Muscle layer of colon (tissue), 2 donors: ENCODE data around the gene CD109.
"Not testable (repeated sequence)": the region's sequence is repeated elsewhere in the genome, so short reads cannot be mapped to it uniquely, and the experiment has no call there.

ENCODE experiments used
- H3K27ac ChIP-seq: one replicate; pipeline ENCODE4 v1.7.0; 2013; ENCODE audit warnings: low read depth, mild to moderate bottlenecking, low read length, moderate library complexity
- H3K27me3 ChIP-seq, 2 donors: one replicate each; pipeline ENCODE4 v1.7.0; 2013; ENCODE audit warnings: low read length in 2 of 2, mild to moderate bottlenecking in 2 of 2; ENCODE audit not compliant: insufficient read depth in 2 of 2, control insufficient read depth in 1 of 2
- H3K36me3 ChIP-seq: one replicate; pipeline ENCODE4 v1.7.0; 2013; ENCODE audit warnings: mild to moderate bottlenecking, low read length; ENCODE audit not compliant: insufficient read depth
- H3K4me1 ChIP-seq: one replicate; pipeline ENCODE4 v1.7.0; 2013; ENCODE audit warnings: mild to moderate bottlenecking, low read length; ENCODE audit not compliant: insufficient read depth
- H3K4me3 ChIP-seq, 2 donors: one replicate each; pipeline ENCODE4 v1.7.0; 2013; ENCODE audit warnings: low read length in 2 of 2, low read depth in 1 of 2, mild to moderate bottlenecking in 1 of 2, moderate library complexity in 1 of 2
- H3K9ac ChIP-seq: one replicate; pipeline ENCODE4 v1.7.0; 2013; ENCODE audit warnings: low read length
- H3K9me3 ChIP-seq: one replicate; pipeline ENCODE4 v1.7.0; 2013; ENCODE audit warnings: mild to moderate bottlenecking, low read length
- donor health status: abdominal sarcoma.
- donor health status: Adenocarcinoma of cecum.

The CD109 gene

DNA sequence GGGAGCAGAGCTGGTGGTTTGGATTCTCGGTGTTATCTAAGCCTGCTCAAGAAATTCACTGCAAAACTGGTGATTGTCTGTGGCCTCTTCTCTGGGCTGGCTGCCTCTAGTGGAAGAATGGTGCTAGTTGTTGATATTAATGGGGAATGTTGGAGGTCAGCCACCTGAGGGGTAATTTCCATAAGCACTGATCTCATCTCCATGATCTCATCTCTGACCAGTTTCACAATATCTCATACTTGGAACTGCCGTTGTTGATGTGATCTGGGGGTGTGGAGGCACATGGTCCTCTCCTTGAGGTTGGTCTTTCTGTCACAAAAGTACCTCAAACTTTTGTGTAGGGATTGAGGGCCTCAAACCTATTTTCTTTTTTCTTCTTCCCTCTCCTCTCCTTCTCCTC lies 102.6 kb downstream of the CD109 start:
- Histone ChIP-seq H3K4me3 (no peak overlapping the region), H3K27me3 (no peaks in the 10 kb centered on the region), H3K4me1 (peaks cover 9% of the 10 kb centered on the region), H3K27ac (peak overlapping the region; percentile 39), H3K9ac (no peak overlapping the region), H3K9me3 (no peaks in the 10 kb centered on the region), H3K36me3 (no peaks in the 10 kb centered on the region)

DNA sequence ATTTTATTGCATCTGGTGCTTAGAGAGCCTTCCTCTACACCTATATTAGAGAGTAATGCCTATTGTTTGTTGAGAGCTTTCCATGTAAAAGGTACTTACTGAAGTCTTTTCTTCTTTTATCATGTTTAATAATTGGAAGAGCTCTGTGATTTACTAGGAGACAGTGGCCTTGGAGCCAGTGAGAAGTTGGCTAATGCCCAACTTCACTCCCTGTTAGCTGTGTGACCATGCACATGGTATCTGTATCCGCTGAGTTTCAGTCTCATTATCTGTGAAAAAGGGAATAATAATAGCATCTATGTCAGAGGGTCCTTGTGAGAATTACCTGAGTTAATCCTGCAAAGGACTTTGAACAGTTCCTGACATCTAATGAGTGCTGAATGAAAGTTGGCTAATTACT lies 105.0 kb downstream of the CD109 start:
- H3K4me3 ChIP-seq = no peak overlapping the region
- H3K9ac ChIP-seq = no peak overlapping the region
- peaks cover 9% of the 10 kb centered on the region for H3K4me1 ChIP-seq
- H3K27ac ChIP-seq = no peak overlapping the region
- no peaks in the 10 kb centered on the region for H3K36me3 ChIP-seq
- H3K9me3 ChIP-seq = no peaks in the 10 kb centered on the region
- no peaks in the 10 kb centered on the region for H3K27me3 ChIP-seq

- no peak overlapping the region for H3K9ac ChIP-seq
- no peaks in the 10 kb centered on the region for H3K36me3 ChIP-seq
- no peak overlapping the region for H3K4me3 ChIP-seq
- H3K4me1 ChIP-seq = peaks cover 9% of the 10 kb centered on the region
- no peaks in the 10 kb centered on the region for H3K27me3 ChIP-seq
- H3K9me3 ChIP-seq = no peaks in the 10 kb centered on the region
- no peak overlapping the region for H3K27ac ChIP-seq
Observed at GRCh38 chr6:73801652-73802268, 105.8 kb downstream of the CD109 start.

GRCh38 chr6:73802366-73802765 lies 106.4 kb downstream of the CD109 start:
- Histone ChIP-seq H3K27ac (no peak overlapping the region), H3K9me3 (no peaks in the 10 kb centered on the region), H3K36me3 (no peaks in the 10 kb centered on the region), H3K4me1 (peaks cover 9% of the 10 kb centered on the region), H3K27me3 (no peaks in the 10 kb centered on the region), H3K9ac (no peak overlapping the region), H3K4me3 (no peak overlapping the region)

DNA sequence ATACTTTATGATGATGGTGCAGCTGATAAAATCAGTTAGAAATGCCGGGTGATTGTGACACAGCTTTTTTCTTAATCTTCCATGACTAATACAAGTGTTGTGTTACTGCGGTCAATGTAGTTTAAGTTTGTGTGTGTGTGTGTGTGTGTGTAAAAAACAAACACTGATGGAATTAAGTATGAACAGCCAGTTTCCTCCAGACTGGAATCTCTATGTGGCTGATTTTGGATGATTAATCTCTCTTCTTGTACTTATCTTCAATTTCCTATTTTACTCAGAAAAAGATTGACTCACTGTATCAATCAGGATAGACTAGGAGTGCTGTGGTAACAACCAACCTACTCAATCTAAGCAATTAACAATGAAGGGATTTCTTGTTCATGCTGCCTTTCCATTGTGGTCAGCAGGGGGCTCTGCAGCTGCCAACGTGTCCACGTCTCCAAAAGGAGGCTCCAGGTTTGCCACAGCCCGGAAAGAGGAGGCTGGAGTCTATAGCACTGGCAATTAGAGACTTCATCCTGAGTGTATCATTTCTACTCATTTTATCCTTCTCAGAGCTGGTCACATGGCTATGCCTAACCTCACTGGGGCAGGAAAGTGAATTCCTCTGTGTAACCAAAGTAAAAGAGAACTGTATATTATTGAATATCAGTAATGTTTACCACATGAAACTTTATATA lies 107.7 kb downstream of the CD109 start:
- H3K9me3 ChIP-seq = no peaks in the 10 kb centered on the region
- H3K27me3 ChIP-seq = no peaks in the 10 kb centered on the region
- H3K9ac ChIP-seq = no peak overlapping the region
- H3K27ac ChIP-seq = no peak overlapping the region
- no peaks in the 10 kb centered on the region for H3K36me3 ChIP-seq
- peaks cover 4% of the 10 kb centered on the region for H3K4me1 ChIP-seq
- H3K4me3 ChIP-seq = no peak overlapping the region

- H3K9me3 ChIP-seq, H3K36me3 ChIP-seq, H3K27me3 ChIP-seq, H3K9ac ChIP-seq, H3K27ac ChIP-seq, H3K4me1 ChIP-seq, H3K4me3 ChIP-seq: not testable (repeated sequence)
Observed at GRCh38 chr6:73805221-73805620, 109.2 kb downstream of the CD109 start.

- H3K27ac ChIP-seq, H3K27me3 ChIP-seq, H3K4me1 ChIP-seq, H3K9ac ChIP-seq, H3K9me3 ChIP-seq, H3K4me3 ChIP-seq, H3K36me3 ChIP-seq: not testable (repeated sequence)
Observed at GRCh38 chr6:73805982-73806381, 110.0 kb downstream of the CD109 start.

- Histone ChIP-seq H3K9me3 (no peaks in the 10 kb centered on the region), H3K27ac (no peak overlapping the region), H3K9ac (no peak overlapping the region), H3K4me1 (no peaks in the 10 kb centered on the region), H3K4me3 (no peak overlapping the region), H3K36me3 (peaks cover 16% of the 10 kb centered on the region), H3K27me3 (no peaks in the 10 kb centered on the region)
Observed at GRCh38 chr6:73811706-73812105, 115.7 kb downstream of the CD109 start.

DNA sequence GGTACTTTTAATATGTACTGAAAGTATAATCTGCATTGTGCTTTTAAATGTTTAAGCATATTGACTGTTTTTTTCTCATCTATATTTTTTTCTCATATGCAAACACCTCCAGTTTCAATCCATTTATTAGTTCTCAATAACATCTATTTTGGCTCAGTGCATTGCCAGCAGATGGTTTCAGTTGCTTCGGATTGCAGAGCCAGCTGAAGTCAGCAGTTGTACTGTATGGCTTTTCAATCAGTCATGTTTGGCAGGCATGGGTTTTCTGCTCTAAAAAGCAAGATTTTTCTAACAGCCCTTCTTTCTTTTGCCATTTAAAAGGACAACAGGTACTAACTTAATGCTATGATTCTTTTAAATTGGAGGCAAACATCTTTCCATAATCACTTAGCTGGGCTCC lies 121.2 kb downstream of the CD109 start:
- H3K27ac ChIP-seq = no peak overlapping the region
- no peaks in the 10 kb centered on the region for H3K36me3 ChIP-seq
- H3K27me3 ChIP-seq = no peaks in the 10 kb centered on the region
- H3K9me3 ChIP-seq = no peaks in the 10 kb centered on the region
- H3K4me1 ChIP-seq = no peaks in the 10 kb centered on the region
- H3K4me3 ChIP-seq = no peak overlapping the region
- H3K9ac ChIP-seq = no peak overlapping the region

GRCh38 chr6:73823046-73823735 lies 127.2 kb downstream of the CD109 start:
- H3K4me3 ChIP-seq = no peak overlapping the region
- no peaks in the 10 kb centered on the region for H3K27me3 ChIP-seq
- no peaks in the 10 kb centered on the region for H3K4me1 ChIP-seq
- H3K9me3 ChIP-seq = no peaks in the 10 kb centered on the region
- no peak overlapping the region for H3K27ac ChIP-seq
- H3K36me3 ChIP-seq = no peaks in the 10 kb centered on the region
- no peak overlapping the region for H3K9ac ChIP-seq

DNA sequence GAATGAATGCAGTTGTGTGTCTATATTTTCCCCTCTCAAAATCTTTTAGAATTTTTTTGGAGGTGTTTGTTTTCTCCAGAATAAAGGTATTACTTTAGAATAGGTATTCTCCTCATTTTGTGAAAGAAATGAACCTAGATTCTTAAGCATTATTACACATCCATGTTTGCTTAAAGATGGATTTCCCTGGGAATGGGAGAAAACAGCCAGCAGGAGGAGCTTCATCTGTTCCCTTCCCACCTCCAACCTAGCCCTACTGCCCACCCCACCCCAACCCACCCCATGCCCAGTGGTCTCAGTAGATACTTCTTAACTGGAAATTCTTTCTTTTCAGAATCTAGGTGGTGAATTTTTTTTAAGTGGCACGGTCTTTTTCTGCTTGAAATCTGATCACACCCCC lies 127.8 kb downstream of the CD109 start:
- Histone ChIP-seq H3K9ac (no peak overlapping the region), H3K4me1 (no peaks in the 10 kb centered on the region), H3K4me3 (no peak overlapping the region), H3K27me3 (no peaks in the 10 kb centered on the region), H3K27ac (no peak overlapping the region), H3K9me3 (no peaks in the 10 kb centered on the region), H3K36me3 (no peaks in the 10 kb centered on the region)

GRCh38 chr6:73826571-73826970 lies 130.6 kb downstream of the CD109 start:
- no peaks in the 10 kb centered on the region for H3K36me3 ChIP-seq
- H3K27ac ChIP-seq = no peak overlapping the region
- no peaks in the 10 kb centered on the region for H3K9me3 ChIP-seq
- H3K27me3 ChIP-seq = no peaks in the 10 kb centered on the region
- no peak overlapping the region for H3K4me3 ChIP-seq
- H3K4me1 ChIP-seq = no peaks in the 10 kb centered on the region
- no peak overlapping the region for H3K9ac ChIP-seq
